Epithelial cell of esophagus (primary cell): Measurements from ENCODE around the gene VAV1.

Source experiments
- DNase-seq: peaks from one replicate; pipeline ENCODE4 v3.0.0; 2010; ENCODE audit warnings: low read depth
- H3K4me3 ChIP-seq: 2 replicates; pipeline ENCODE4 v1.5.1; 2011; ENCODE audit warnings: mild to moderate bottlenecking, low read length, control low read depth
- TF ChIP-seq, protein P1 (sequence below): IDR thresholded peaks from 2 replicates; pipeline ENCODE4 v1.5.1; 2011; ENCODE audit warnings: low read depth, mild to moderate bottlenecking, low read length, control low read depth, inconsistent platforms; ENCODE audit not compliant: insufficient read depth; ENCODE audit errors: missing control alignments

The VAV1 gene

DNA sequence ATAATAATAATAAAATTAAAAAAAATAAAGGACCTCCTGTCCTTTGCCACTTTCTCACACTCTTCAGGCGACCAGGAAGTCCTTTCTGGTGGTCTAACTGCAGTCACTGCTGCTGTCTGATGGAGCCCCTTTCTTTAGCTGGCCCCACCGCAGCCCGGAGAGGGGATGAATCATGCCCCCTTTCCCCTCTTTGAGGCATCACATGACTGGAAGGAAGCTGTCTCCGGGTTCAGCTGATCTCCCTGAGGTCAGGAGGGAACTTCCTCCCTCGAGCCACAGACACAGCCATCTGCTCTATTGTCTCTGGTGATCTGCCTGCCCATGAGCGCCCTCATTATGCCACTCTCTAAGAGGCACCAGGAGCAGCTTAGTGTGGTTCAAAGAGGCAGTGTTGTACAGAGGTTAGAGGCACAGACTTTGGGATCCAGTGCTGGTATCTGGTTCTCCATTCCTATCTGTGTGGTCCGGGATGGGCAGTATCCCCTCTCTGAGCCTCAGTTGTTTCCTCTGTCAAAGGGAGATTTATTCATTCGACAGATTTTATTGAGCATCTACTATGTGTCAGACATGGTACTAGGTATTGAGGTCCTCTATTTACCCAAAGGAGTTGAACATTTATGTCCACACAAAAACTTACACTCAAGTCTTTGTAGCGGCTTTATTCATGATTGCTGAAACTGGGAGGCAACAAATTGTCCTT, 30.0 kb downstream of the VAV1 start:
- TF ChIP-seq, protein P1, sequence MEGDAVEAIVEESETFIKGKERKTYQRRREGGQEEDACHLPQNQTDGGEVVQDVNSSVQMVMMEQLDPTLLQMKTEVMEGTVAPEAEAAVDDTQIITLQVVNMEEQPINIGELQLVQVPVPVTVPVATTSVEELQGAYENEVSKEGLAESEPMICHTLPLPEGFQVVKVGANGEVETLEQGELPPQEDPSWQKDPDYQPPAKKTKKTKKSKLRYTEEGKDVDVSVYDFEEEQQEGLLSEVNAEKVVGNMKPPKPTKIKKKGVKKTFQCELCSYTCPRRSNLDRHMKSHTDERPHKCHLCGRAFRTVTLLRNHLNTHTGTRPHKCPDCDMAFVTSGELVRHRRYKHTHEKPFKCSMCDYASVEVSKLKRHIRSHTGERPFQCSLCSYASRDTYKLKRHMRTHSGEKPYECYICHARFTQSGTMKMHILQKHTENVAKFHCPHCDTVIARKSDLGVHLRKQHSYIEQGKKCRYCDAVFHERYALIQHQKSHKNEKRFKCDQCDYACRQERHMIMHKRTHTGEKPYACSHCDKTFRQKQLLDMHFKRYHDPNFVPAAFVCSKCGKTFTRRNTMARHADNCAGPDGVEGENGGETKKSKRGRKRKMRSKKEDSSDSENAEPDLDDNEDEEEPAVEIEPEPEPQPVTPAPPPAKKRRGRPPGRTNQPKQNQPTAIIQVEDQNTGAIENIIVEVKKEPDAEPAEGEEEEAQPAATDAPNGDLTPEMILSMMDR = no peak
- no peak overlapping the region for H3K4me3 ChIP-seq
- DNase-seq = peak; percentile 26

DNA sequence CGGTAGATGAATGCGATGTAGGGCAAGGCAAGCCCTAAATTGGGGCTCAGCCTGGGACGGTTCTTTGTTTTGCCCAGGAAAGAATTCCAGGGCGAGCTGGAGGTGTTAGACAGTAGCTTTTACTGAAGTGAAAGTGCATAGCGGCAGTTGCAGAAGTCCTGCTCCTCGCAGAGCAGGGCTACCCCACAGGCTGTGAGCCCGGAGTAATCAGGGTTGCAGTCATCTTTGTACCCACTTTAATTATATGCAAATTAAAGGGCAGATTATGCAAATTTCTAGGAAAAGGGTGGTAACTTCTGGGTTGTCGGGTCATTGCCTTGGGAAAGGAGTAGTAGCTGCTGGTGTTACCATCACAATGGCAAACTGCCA, 30.5 kb downstream of the VAV1 start:
- TF ChIP-seq, protein P1 = no peak
- H3K4me3 ChIP-seq = no peak overlapping the region

DNA sequence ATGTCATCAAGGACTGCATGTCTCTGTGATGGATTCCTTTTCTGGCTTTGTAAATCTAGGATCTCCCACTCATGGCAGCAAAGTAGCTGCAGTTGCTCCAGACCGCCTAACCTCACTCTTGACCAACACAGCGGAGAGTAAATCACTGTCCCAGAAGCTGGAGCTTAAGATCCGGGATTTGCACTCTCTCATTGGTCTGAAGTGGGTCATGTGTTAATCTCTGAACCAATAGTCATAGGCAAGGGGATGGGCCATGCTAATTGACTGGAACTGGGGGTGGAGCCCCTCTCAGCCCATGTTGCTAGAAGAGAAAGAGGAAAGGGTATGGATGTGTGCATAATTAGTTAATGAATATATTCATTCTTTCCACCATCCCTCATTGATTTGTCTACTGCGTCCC, 34.0 kb downstream of the VAV1 start:
- no peak for DNase-seq
- H3K4me3 ChIP-seq = no peak overlapping the region
- TF ChIP-seq, protein P1 = no peak

More for the DNA sequence above, 30.5 kb downstream of the VAV1 start:
- no peak for DNase-seq

DNA sequence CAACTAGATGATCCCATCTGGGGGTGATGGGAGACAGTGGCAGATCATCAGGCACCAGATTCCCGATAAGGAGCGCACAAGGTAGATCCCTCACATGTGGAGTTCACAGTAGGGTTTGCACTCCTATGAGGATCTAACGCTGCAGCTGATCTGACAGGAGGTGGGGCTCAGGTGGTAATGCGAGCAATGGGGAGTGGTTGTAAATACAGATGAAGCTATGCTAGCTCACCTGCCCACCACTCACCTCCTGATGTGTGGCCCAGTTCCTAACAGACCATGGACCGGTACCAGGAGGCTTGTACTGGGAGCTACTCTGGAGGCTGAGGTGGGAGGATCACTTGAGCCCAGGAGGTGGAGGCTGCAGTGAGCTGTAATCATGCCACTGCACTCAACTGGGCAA, 34.8 kb downstream of the VAV1 start:
- no peak for DNase-seq
- TF ChIP-seq, protein P1 = no peak
- H3K4me3 ChIP-seq = no peak overlapping the region

DNA sequence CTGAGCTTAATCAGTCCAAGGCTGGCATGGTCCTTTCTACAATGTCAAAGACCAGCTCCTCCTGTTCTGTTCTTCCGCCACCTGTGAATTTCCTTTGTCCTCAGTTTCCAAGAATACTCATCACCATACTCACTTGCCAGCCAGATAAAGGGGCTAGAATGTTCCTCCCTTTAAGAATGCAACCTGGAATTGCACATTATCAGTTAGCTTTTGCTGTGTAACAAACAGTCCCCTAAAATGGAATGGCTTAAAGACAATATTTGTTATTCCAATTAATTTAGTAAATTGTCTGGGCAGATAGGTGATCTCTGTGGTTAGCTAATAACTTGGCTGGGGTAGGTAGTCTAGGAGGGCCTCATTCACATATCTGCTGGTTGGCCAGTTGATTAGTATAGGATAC, 36.0 kb downstream of the VAV1 start:
- no peak for DNase-seq
- TF ChIP-seq, protein P1 = no peak
- no peak overlapping the region for H3K4me3 ChIP-seq

DNA sequence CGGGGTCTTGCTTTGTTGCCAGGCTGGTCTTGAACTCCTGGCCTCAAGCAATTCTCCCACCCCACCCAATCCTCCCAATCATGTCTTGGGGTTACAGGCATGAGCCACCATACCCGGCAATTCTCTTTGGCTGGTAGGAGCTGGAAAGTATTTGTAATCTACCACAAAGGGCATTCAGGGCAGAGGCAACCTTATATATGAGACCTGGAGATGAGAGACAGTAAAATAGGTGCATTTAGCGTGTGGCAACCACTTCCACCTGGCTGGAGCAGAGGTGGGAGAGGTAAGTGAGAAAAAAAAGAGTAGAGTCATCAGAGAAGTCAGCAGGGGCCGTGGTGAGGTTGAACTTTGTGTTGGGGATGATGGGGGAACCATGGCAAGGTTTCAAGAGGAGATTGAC, 36.8 kb downstream of the VAV1 start:
- TF ChIP-seq, protein P1 = no peak
- H3K4me3 ChIP-seq = no peak overlapping the region
- no peak for DNase-seq

DNA sequence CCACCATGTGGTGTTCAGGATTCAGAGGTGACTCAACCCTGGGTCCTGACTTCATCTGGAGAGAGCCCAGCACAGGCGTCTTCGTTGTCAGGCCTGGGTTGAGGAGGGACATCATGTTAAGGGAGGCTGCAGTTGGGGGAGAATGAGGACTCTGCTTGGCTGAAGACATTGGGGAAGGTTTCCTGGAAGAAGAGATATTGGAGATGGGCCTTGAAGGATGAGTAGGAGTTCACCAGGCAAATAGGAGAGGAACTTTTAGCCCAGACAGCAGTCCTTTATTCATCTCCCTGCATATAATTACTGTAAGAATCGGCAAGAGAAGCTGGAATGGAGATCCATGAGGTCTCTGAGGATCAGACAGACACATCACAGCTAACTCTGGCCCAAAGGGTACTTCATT, 38.9 kb downstream of the VAV1 start:
- no peak overlapping the region for H3K4me3 ChIP-seq
- TF ChIP-seq, protein P1 = no peak
- DNase-seq = no peak
